Choroid plexus epithelial cell (primary cell): ENCODE measurements around the gene KCNJ5.
A peak's percentile ranks its signal among the peaks of the same experiment; 100 is the strongest.

ENCODE experiments used
- DNase-seq: peaks from one replicate; pipeline ENCODE4 v3.0.0-alpha.2; 2010; ENCODE audit warnings: low read depth
- H3K4me3 ChIP-seq: 2 replicates; pipeline ENCODE4 v1.5.1; 2011; ENCODE audit warnings: low read depth, mild to moderate bottlenecking, control low read depth, low read length, moderate library complexity
- TF ChIP-seq, protein P1 (sequence below): conservative IDR thresholded peaks from 2 replicates; pipeline ENCODE4 v1.5.1; 2011; ENCODE audit warnings: low read depth, mild to moderate bottlenecking, control low read depth, inconsistent platforms, low read length, moderate library complexity

Gene KCNJ5

DNA sequence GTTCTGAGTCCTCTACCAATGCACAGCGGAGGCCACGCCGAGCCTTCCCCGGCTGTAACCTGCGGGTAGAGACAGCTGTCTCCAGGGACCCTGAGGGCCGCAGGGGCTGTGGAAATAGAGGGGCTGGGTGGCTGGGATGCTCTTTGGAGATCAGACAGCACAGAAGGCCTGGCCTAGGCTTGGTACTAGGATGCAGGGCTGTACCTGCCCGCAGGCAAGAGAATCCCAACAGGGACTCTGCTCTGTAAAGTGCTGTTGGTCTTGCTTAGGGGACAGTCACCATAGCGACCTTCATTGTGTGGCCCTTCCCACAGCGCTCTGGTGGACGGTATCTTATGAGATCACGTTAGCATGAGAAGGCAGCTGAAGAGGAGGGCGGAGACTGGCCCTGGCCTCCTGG lies 11.3 kb upstream of the KCNJ5 start:
- no peak for DNase-seq
- TF ChIP-seq, protein P1, sequence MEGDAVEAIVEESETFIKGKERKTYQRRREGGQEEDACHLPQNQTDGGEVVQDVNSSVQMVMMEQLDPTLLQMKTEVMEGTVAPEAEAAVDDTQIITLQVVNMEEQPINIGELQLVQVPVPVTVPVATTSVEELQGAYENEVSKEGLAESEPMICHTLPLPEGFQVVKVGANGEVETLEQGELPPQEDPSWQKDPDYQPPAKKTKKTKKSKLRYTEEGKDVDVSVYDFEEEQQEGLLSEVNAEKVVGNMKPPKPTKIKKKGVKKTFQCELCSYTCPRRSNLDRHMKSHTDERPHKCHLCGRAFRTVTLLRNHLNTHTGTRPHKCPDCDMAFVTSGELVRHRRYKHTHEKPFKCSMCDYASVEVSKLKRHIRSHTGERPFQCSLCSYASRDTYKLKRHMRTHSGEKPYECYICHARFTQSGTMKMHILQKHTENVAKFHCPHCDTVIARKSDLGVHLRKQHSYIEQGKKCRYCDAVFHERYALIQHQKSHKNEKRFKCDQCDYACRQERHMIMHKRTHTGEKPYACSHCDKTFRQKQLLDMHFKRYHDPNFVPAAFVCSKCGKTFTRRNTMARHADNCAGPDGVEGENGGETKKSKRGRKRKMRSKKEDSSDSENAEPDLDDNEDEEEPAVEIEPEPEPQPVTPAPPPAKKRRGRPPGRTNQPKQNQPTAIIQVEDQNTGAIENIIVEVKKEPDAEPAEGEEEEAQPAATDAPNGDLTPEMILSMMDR = no peak
- H3K4me3 ChIP-seq = no peak overlapping the region

DNA sequence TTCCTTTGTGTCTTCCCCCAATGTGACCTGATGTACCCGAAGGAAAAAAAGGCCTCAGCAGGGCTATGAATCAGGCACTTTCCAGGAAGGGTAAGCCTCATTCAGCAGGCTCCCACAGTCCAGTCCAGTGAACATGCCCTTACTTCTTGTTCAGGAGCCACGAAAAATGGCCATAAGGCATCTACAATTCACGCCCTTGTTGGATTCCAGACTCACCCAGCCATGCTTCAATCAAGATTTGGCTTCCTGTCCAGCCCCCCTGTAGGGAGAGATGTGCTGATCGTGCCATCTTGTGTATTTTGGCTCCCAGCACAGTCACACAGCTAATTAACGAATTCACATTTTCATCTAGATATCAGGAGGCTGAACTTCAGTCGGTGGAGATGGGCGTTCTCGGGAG lies 9.9 kb upstream of the KCNJ5 start:
- H3K4me3 ChIP-seq = no peak overlapping the region
- TF ChIP-seq, protein P1 = no peak
- no peak for DNase-seq

DNA sequence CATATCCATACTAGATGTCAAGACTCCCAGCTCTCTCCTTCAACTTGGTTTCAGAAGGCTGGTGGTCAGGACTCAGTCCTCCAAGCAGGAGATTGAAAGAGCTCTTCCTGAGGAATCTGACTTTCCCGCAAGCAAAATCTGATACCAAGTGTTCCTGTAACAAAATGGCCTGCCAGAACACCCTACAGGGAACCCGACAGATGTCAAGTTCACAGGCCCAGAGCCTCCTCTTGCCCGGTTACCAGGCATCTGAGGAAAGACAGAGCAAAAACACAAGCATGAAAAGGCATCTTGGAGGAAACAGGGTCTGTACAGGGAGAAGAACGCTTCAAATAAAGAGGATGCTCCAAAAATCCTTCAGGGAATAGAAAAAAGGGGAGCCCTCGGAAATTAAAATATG lies 8.7 kb upstream of the KCNJ5 start:
- H3K4me3 ChIP-seq = no peak overlapping the region
- TF ChIP-seq, protein P1 = no peak
- no peak for DNase-seq

GRCh38 chr11:128884054-128884453 lies 7.1 kb upstream of the KCNJ5 start:
- TF ChIP-seq, protein P1 = no peak

GRCh38 chr11:128884703-128885338 lies 6.3 kb upstream of the KCNJ5 start:
- DNase-seq = peak; percentile 81
- TF ChIP-seq, protein P1 = peak; percentile 87
- H3K4me3 ChIP-seq = no peak overlapping the region

More at GRCh38 chr11:128884054-128884453, 7.1 kb upstream of the KCNJ5 start:
- no peak overlapping the region for H3K4me3 ChIP-seq
- DNase-seq = no peak

DNA sequence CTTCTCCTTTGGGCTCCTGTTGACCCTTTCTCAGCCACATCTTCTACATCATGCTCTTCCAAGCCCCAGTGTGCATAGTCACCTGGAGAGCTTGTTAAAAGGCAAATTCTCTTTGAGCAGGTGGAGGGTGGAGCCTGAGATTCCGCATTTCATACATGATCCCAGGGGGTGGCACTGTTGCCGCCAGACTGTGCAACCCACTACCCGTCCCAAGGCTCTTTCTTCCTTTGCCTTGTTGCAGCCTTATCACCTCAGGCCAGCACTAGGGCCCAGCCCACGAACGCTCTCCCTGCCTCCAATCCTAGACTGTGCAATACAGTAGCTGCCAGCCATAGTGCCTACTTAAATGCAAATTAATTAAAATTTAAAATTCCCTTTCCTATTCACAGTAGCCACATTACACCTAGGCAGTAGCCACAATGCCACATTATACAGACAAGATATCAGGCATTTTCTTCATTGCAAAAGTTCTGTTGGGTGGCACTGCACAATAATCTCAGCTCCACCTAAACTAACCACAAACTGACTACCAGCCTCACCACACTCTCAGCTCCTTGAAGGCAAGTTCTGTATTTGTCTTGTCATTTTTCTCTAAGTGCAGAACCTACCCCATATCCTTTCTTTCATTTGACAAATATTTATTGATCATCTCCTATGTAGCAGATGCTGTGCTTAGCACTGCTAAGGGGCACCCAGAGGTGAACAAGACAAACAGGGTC lies 4.6 kb upstream of the KCNJ5 start:
- DNase-seq = peak; percentile 22
- TF ChIP-seq, protein P1 = peak; percentile 40
- H3K4me3 ChIP-seq = no peak overlapping the region
